GM12865 (cell line): Measurements from ENCODE around the gene CYTH2.
"Not testable (repeated sequence)": the region's sequence is repeated elsewhere in the genome, so short reads cannot be mapped to it uniquely, and the experiment has no call there.

Source experiments
- DNase-seq: peaks from one replicate; pipeline ENCODE4 v3.0.0; 2010; ENCODE audit warnings: low read depth
- H3K4me3 ChIP-seq: 2 replicates; pipeline ENCODE4 v1.5.1; 2011; ENCODE audit warnings: mild to moderate bottlenecking, low read depth, low read length, control low read depth
- TF ChIP-seq, protein P1 (sequence below): IDR thresholded peaks from 2 replicates; pipeline ENCODE4 v1.5.1; 2011; ENCODE audit warnings: low read length, control low read depth, low read depth, inconsistent platforms; ENCODE audit not compliant: insufficient read depth; ENCODE audit errors: missing control alignments

The CYTH2 gene

DNA sequence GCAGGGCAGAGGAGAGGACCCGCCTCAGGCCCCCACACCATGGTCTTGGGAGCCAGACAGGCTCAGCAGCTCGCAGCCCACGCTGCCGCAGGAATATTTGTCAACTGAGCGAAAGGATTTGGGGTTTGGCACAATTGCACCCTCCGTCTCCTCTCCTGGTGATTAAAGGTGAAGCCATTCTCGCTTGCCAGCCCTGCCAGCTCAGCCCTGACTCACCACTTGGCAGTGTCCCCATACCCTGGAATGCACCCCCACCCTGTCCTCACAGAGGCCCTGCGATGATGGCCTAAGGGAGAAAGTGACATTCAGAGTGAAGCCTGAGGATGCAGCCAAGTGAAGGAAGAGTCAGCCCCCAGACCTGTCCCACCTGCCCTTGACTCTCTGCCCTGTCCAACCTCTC is 18.8 kb downstream of the CYTH2 start:
- H3K4me3 ChIP-seq: no peak overlapping the region
- TF ChIP-seq, protein P1, sequence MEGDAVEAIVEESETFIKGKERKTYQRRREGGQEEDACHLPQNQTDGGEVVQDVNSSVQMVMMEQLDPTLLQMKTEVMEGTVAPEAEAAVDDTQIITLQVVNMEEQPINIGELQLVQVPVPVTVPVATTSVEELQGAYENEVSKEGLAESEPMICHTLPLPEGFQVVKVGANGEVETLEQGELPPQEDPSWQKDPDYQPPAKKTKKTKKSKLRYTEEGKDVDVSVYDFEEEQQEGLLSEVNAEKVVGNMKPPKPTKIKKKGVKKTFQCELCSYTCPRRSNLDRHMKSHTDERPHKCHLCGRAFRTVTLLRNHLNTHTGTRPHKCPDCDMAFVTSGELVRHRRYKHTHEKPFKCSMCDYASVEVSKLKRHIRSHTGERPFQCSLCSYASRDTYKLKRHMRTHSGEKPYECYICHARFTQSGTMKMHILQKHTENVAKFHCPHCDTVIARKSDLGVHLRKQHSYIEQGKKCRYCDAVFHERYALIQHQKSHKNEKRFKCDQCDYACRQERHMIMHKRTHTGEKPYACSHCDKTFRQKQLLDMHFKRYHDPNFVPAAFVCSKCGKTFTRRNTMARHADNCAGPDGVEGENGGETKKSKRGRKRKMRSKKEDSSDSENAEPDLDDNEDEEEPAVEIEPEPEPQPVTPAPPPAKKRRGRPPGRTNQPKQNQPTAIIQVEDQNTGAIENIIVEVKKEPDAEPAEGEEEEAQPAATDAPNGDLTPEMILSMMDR: no peak
- no peak for DNase-seq

DNA sequence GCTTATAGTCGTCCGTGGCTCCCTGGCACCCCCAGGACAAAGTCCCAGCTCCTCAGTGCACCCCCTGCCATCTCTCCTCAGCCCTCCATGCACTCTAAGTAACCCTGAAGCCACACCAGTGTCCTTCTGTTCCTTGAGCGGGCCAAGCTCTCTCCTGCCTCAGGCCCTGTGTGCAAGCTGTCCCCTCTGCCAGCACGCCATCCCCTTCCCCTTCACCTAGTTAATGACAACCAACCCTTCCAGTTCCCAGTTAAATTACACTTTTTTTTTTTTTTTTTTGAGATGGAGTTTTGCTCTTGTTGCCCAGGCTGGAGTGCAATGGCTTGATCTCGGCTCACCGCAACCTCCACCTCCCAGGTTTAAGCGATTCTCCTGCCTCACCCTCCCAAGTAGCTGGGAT is 19.3 kb downstream of the CYTH2 start:
- H3K4me3 ChIP-seq: not testable (repeated sequence)

DNA sequence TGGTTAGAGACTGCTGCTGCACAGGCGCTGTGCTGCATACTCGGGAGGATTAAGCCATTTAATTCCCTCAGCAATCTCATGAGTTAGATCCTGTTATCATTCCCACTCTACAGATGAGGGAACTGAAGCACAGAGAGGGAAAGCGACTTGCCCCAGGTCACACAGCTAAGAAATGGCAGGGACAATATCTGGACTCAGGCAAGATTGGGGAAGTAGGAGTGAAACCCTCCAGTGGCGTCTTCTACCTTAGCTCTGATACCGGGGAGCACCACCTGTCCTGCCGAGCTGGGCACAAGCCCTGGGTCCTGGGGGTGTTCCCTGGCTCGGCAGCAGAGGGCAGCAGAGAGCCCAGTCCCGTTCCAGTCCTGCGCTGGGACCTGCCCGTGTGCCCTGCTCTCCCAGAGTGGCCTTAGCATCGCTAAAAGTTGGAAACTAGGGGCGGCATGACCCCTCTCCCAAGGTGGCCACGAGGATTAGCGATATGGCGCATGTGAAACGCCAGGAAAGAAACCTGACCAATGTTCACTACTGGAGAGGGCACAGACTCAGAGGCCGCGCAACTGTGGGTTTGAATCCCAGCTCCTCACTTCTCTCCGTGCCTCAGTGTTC is 20.5 kb downstream of the CYTH2 start:
- TF ChIP-seq, protein P1: peak; percentile 98
- DNase-seq: peak; percentile 86
- H3K4me3 ChIP-seq: no peak overlapping the region

More for the DNA sequence above, 19.3 kb downstream of the CYTH2 start:
- not testable (repeated sequence) for DNase-seq

DNA sequence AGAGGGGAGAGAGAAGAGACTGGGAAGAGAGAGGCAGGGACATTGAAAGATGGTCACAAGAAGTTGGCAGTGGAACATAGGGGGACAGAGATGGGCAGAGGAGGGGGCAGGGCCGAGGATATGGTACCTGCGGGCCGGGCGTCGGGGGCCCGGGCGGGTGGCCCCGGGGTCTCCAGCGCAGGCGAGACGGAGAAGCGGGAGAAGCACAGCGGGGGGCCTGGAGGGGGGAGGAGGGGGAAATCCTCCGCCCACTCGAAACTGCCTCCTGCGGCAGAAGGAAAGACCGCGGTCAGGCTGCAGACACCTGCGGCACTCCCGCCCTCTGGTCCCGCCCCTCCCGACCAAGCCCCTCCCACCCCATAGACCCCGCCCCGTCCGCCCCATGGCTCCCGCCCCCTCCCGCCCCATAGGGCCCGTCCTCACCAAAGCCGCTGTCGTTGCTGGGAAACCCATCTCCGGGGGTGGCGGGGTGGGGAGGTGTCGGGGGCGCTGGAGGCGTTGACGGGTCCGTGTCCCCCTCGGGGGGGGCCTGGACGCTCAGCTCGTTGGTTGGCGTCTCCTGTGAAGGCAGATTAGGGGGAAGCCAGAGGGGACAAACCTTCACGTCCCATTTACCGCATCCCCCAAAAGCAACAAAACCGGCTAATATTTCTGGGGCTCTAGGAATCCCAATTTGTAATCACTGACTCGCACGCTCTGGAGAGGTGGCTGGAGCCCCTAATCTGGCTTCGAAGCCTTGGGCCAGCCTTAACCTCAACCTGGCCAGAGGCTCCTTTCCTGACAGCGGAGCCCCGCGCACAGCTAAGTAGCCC is 22.0 kb downstream of the CYTH2 start:
- TF ChIP-seq, protein P1: no peak
- peak; percentile 64 for DNase-seq
- H3K4me3 ChIP-seq: no peak overlapping the region

DNA sequence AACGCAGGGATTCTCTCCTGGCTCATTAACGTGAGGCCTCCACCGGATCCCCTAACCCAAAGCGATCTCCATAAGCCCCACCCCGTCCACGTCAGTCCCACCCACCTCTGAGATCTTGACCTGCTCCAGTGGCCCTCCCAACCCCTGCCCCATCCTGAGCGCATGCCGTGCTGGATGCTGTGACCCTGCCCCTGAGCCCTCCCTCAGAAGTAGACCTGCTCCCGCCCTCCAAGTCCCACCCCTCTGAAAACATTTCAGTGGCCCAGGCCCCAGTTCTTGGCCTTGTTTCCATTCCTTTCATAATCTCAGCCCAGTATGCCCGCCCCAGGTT is 22.6 kb downstream of the CYTH2 start:
- DNase-seq: no peak
- TF ChIP-seq, protein P1: no peak
- no peak overlapping the region for H3K4me3 ChIP-seq

DNA sequence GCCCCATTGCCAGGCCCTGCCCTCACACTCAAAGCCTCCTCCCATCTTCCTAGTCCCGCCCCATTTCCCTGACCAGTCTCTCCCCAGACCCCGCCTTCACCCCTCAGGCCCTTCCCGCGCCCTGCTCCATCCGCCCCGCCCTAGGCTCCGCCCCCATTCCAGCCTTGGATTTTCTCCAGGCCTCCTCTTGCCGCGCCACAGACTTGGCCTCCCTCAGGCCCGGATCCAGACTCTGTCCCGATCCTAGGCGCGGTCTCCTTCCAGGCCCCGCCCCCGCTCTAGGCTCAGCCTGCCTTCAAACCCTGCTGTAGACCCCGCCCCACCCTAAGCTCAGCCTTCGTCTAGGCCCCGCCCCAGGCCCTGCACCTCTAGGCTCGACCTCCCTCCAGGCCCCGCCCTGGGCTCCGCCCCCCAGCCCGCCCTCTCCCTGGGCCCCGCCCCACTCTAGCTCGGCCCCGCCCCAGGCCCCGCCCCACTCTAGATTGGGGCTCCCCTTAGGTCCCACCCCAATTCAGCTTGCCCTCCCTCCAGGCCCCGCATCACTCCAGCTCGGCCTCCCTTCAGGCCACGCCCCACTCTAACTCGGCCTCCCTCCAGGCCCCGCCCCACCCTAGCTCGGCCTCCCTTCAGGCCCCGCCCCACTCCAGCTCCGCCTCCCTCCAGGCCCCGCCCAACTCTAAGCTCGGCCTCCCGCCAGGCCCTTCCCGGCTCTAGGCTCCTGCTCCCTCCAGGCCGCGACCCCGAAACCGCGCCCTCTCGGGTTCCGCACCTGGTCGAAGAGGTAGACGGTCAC is 24.0 kb downstream of the CYTH2 start:
- peak; percentile 89 for DNase-seq
- no peak overlapping the region for H3K4me3 ChIP-seq
- TF ChIP-seq, protein P1: no peak

DNA sequence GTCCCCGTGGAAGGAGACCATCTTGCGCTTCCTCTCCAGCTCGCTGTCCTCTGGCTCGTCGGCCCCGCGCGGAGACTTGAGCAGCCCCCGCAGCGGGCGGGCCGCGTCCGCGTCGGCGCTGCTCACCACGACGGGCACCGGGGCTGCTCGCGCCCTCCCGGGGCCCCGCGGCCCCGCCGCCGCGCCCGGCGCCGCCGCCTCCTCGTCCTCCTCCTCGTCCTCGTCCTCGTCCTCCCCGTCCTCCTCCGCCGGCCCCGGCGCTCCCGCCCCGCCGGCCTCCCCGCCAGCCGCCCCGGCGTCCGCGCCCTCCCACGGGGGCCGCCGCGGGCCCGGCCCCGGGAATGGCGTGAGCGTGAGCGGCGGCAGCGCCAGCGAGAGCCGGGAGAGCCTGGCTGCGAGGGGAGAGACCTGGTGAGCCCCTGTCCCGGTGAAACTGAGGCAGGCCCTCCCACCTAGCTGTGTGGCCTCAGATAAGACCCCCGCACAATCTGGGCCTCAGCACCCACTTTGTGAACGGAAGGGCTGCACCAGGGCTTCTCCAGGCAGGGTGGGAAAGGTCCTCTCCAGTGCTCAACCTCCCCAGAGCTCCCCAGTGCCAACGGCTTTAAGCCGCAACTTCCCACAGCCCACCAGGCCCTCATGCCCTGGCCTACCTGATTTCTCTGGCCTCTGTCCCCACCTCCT is 24.7 kb downstream of the CYTH2 start:
- H3K4me3 ChIP-seq: no peak overlapping the region
- DNase-seq: no peak
- TF ChIP-seq, protein P1: no peak
